SK-N-SH (cell line): ENCODE data around the gene PCNX2. TPM values are rescaled to one million over a fixed set of nuclear protein-coding genes. Genes with fewer than 3 reads are reported as not detected.

Experiments used
- CTCF ChIA-PET: fragments of 300-600, 350-600 bp; formaldehyde crosslinking; extraction: SDS; loops from one replicate; lab custom pipeline; 2021; lab: Yijun Ruan, JAX
- POLR2A ChIA-PET: fragments of 350-600 bp; sonication (Branson Sonifier 250); formaldehyde crosslinking; extraction: SDS; loops from one replicate; lab custom pipeline; 2020; ENCODE audit warnings: antibody characterized with exemption, inconsistent platforms; lab: Yijun Ruan, JAX
- DNase-seq: peaks from one replicate; pipeline ENCODE4 v3.0.0; 2012
- H2AFZ ChIP-seq: fragments of 200-600 bp; sonication (generic); 2 replicates; pipeline ENCODE4 v1.8.1; 2016; ENCODE audit warnings: antibody characterized with exemption, mild to moderate bottlenecking, low read depth
- H3F3A ChIP-seq: fragments of 200-600 bp; sonication (generic); replicated peaks from 2 replicates; pipeline ENCODE3; 2016; ENCODE audit warnings: antibody characterized with exemption, mild to moderate bottlenecking; ENCODE audit not compliant: insufficient read depth
- H3K27ac ChIP-seq, 2 experiments: fragments of 200-500 bp in 1 of 2; fragments of 200-600 bp in 1 of 2; sonication (Bioruptor generic) in 1 of 2; sonication (generic), shearing (Covaris generic) in 1 of 2; 2 replicates each; pipeline versions ENCODE4 v1.5.1 to v1.6.1; 2014 to 2016; ENCODE audit warnings: low read depth in 2 of 2, inconsistent platforms in 1 of 2, low read length in 1 of 2, mild to moderate bottlenecking in 1 of 2, mixed read lengths in 1 of 2
- H3K27me3 ChIP-seq: fragments of 200-600 bp; sonication (generic), shearing (Covaris generic); 2 replicates; pipeline ENCODE4 v1.6.1; 2016; ENCODE audit warnings: mixed run types; ENCODE audit not compliant: insufficient read depth
- H3K36me3 ChIP-seq, 2 experiments: fragments of 200-500 bp in 1 of 2; fragments of 200-600 bp in 1 of 2; sonication (Bioruptor generic) in 1 of 2; sonication (generic) in 1 of 2; replicated peaks in 1 of 2; 2 replicates each; pipeline versions ENCODE3 to v1.5.1; 2014 to 2016; ENCODE audit warnings: low read length in 1 of 2, mild to moderate bottlenecking in 1 of 2; ENCODE audit not compliant: insufficient read depth in 2 of 2, control insufficient read depth in 1 of 2
- H3K4me1 ChIP-seq, 2 experiments: fragments of 200-500 bp in 1 of 2; fragments of 200-600 bp in 1 of 2; sonication (Bioruptor generic) in 1 of 2; sonication (generic), shearing (Covaris generic) in 1 of 2; 2 replicates each; pipeline versions ENCODE4 v1.5.1 to v1.6.1; 2014 to 2016; ENCODE audit warnings: low read depth in 1 of 2, low read length in 1 of 2, mixed run types in 1 of 2; ENCODE audit not compliant: insufficient read depth in 2 of 2, control insufficient read depth in 1 of 2
- H3K4me2 ChIP-seq: fragments of 200-600 bp; sonication (generic), shearing (Covaris generic); 2 replicates; pipeline ENCODE4 v1.6.1; 2017; ENCODE audit warnings: mixed run types
- H3K4me3 ChIP-seq, 2 experiments: fragments of 200-500 bp in 1 of 2; fragments of 200-600 bp in 1 of 2; sonication (Bioruptor generic) in 1 of 2; sonication (generic), shearing (Covaris generic) in 1 of 2; 2 replicates each; pipeline versions ENCODE4 v1.5.1 to v1.8.1; 2014 to 2016; ENCODE audit warnings: low read depth in 2 of 2, inconsistent platforms in 1 of 2, low read length in 1 of 2, mild to moderate bottlenecking in 1 of 2, mixed read lengths in 1 of 2, moderate library complexity in 1 of 2
- H3K79me2 ChIP-seq: fragments of 200-600 bp; sonication (generic); 2 replicates; pipeline ENCODE4 v1.8.1; 2017; ENCODE audit warnings: mild to moderate bottlenecking; ENCODE audit not compliant: insufficient read depth
- H3K9ac ChIP-seq: fragments of 200-600 bp; sonication (generic); 2 replicates; pipeline ENCODE4 v1.6.1; 2017; ENCODE audit warnings: mixed run types
- H3K9me2 ChIP-seq: fragments of 200-600 bp; sonication (generic); 2 replicates; pipeline ENCODE4 v1.6.1; 2017; ENCODE audit warnings: mixed run types
- H3K9me3 ChIP-seq: fragments of 200-600 bp; sonication (generic); 2 replicates; pipeline ENCODE4 v1.6.1; 2017; ENCODE audit warnings: mixed run types, mild to moderate bottlenecking, moderate library complexity
- H4K20me1 ChIP-seq: fragments of 200-600 bp; sonication (generic); 2 replicates; pipeline ENCODE4 v1.6.1; 2017; ENCODE audit warnings: mild to moderate bottlenecking, mixed run types; ENCODE audit not compliant: insufficient read depth
- ELF1 ChIP-seq: IDR thresholded peaks from 2 replicates; pipeline ENCODE4 v1.4.0; 2012
- EP300 ChIP-seq, 2 experiments: IDR thresholded peaks; 2 replicates each; pipeline versions ENCODE4 v1.4.0 to v1.6.1; 2012; ENCODE audit warnings: borderline replicate concordance in 1 of 2, low read depth in 1 of 2, low read length in 1 of 2
- EZH2phosphoT487 ChIP-seq: fragments of 200-600 bp; sonication (generic); IDR thresholded peaks from 2 replicates; pipeline ENCODE4 v1.6.1; 2017; ENCODE audit warnings: low read depth, mixed run types, mild to moderate bottlenecking, antibody characterized with exemption, moderate library complexity, borderline replicate concordance
- FOSL2 ChIP-seq: IDR thresholded peaks from 2 replicates; pipeline ENCODE4 v1.4.0; 2012; ENCODE audit warnings: low read depth, mild to moderate bottlenecking, moderate library complexity, borderline replicate concordance
- FOXJ3 ChIP-seq: sonication (generic); formaldehyde crosslinking; IDR thresholded peaks from 2 replicates; pipeline ENCODE4 v1.5.1; 2020; ENCODE audit warnings: mild to moderate bottlenecking, missing genetic modification reagents
- FOXM1 ChIP-seq: IDR thresholded peaks from 2 replicates; pipeline ENCODE4 v1.4.0; 2012; ENCODE audit warnings: low read depth, mild to moderate bottlenecking
- GABPA ChIP-seq: IDR thresholded peaks from 2 replicates; pipeline ENCODE4 v1.4.0; 2012; ENCODE audit warnings: low read depth, mild to moderate bottlenecking
- IRF3 ChIP-seq: fragments of 150-350 bp; IDR thresholded peaks from 2 replicates; pipeline ENCODE4 v1.6.1; 2016; ENCODE audit warnings: mild to moderate bottlenecking, low read depth, low read length
- JUND ChIP-seq: IDR thresholded peaks from 2 replicates; pipeline ENCODE4 v1.4.0; 2012
- MAX ChIP-seq: IDR thresholded peaks from 2 replicates; pipeline ENCODE4 v1.4.0; 2012; ENCODE audit warnings: low read depth
- PBX3 ChIP-seq: IDR thresholded peaks from 2 replicates; pipeline ENCODE4; 2012
- POLR2AphosphoS5 ChIP-seq: IDR thresholded peaks from 2 replicates; pipeline ENCODE4 v1.6.1; 2012; ENCODE audit warnings: low read depth, low read length
- RAD21 ChIP-seq: IDR thresholded peaks from 2 replicates; pipeline ENCODE4 v1.6.1; 2012; ENCODE audit warnings: mild to moderate bottlenecking, low read length
- RXRA ChIP-seq: IDR thresholded peaks from 2 replicates; pipeline ENCODE4 v1.4.0; 2012; ENCODE audit warnings: low read depth, mild to moderate bottlenecking, borderline replicate concordance
- SIN3A ChIP-seq: IDR thresholded peaks from 2 replicates; pipeline ENCODE4 v1.6.1; 2012; ENCODE audit warnings: low read depth, mild to moderate bottlenecking, low read length, moderate library complexity, borderline replicate concordance
- TAF1 ChIP-seq: IDR thresholded peaks from 2 replicates; pipeline ENCODE4 v1.6.1; 2012; ENCODE audit warnings: low read depth, mild to moderate bottlenecking, low read length, moderate library complexity, borderline replicate concordance
- TCF12 ChIP-seq: IDR thresholded peaks from 2 replicates; pipeline ENCODE4 v1.4.0; 2012
- TEAD4 ChIP-seq: IDR thresholded peaks from 2 replicates; pipeline ENCODE4 v1.4.0; 2012; ENCODE audit warnings: mild to moderate bottlenecking, borderline replicate concordance; ENCODE audit not compliant: insufficient read depth
- USF1 ChIP-seq: IDR thresholded peaks from 2 replicates; pipeline ENCODE4 v1.4.0; 2012; ENCODE audit warnings: low read depth, borderline replicate concordance
- YY1 ChIP-seq: IDR thresholded peaks from 2 replicates; pipeline ENCODE4 v1.4.0; 2012; ENCODE audit warnings: low read depth, mild to moderate bottlenecking
- WGBS: methylation state at CpG from one replicate; pipeline ENCODE4 v1.1.6; 2017; ENCODE audit warnings: low lambda C conversion rate; 5-methylcytosine and 5-hydroxymethylcytosine counted together
- polyA plus RNA-seq, 3 experiments: library from polyadenylated mRNA; depleted of rRNA; stranded (reverse); fragments of >200 nt; gene quantifications; 2 replicates each; pipeline ENCODE4 v1.2.3, GENCODE V29; 2012

The PCNX2 gene
- polyA plus RNA-seq, 1 of the 3 experiments (the other 2 are of a cell fraction) = 10.6 TPM

- no peak overlapping the region for H3K27ac ChIP-seq
- POLR2A ChIA-PET = no interaction called here
- no peaks in the 10 kb centered on the region for H4K20me1 ChIP-seq
- 47% methylated on average over 8 of the region's 8 CpGs for WGBS
- H3K4me3 ChIP-seq = no peak overlapping the region
- no peaks in the 10 kb centered on the region for H3F3A ChIP-seq
- H3K9me2 ChIP-seq = no peaks in the 10 kb centered on the region
- H2AFZ ChIP-seq = no peak overlapping the region
- H3K36me3 ChIP-seq = no peaks in the 10 kb centered on the region
- CTCF ChIA-PET = interaction anchor here (1.7 kb wide), 1 partner anchor 15 kb away, joined by 4 read pairs; no protein-coding TSS in a partner anchor
- no peak overlapping the region for H3K9ac ChIP-seq
- H3K79me2 ChIP-seq = no peaks in the 10 kb centered on the region
- no peaks in the 10 kb centered on the region for H3K27me3 ChIP-seq
- no peak overlapping the region for H3K4me2 ChIP-seq
- no peak for DNase-seq
- peaks cover 0 to 5% of the 10 kb centered on the region in 2 experiments; a peak in 2 of 4 replicates for H3K4me1 ChIP-seq
- no peak for TF ChIP-seq TCF12
- no peak for TF ChIP-seq EP300 (IDR thresholded peaks at IDR 0.05; ENCODE audit: borderline replicate concordance in 1 of 2, low read depth in 1 of 2, low read length in 1 of 2)
- no peak for TF ChIP-seq RXRA
- no peak for TF ChIP-seq MAX
- no peak for TF ChIP-seq JUND
- no peak for TF ChIP-seq POLR2AphosphoS5
- TF ChIP-seq IRF3 = no peak
- no peak for TF ChIP-seq TEAD4
- TF ChIP-seq PBX3 = no peak
- TF ChIP-seq TAF1 = no peak
- TF ChIP-seq USF1 = no peak
- TF ChIP-seq FOXM1 = no peak
- no peak for TF ChIP-seq ELF1
- TF ChIP-seq FOSL2 = no peak
- no peak for TF ChIP-seq YY1
- no peak for TF ChIP-seq EZH2phosphoT487
- TF ChIP-seq GABPA = no peak
- no peak for TF ChIP-seq FOXJ3
- no peak for TF ChIP-seq RAD21
- TF ChIP-seq SIN3A = no peak
- H3K9me3 ChIP-seq = no peaks in the 10 kb centered on the region
These were observed 357.7 kb downstream of the PCNX2 start for GRCh38 chr1:232937741-232938375.
